ENCODE data around the gene TOGARAM1. TPM values are rescaled to one million over a fixed set of nuclear protein-coding genes. Genes with fewer than 3 reads are reported as not detected.

TOGARAM1 gene
- total and polyA plus RNA-seq, 2 experiments from 2014 or later = 10.5 to 12.2 TPM

DNA sequence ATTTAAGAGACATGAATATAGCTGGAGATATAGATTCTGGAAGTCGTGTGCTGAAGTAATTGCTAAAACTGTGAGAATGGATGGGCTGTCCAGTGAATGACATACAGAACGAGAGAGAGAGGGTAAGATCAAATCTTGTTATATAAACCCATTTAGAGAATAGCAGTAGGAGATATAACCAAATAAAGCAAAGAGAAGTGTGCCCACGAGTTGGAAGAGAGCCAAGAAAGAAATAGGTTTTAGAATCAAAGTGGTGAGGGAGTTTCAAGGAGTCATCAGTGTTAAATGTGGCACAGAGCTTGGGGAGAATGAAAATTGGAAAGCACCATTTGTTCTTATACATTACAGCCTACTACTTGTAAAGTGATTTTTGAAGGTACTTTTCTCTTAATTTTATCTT lies 19.2 kb downstream of the TOGARAM1 start:
- no peaks in the 10 kb centered on the region for H3K36me3 ChIP-seq (ENCODE audit: low read depth)
- no peaks in the 10 kb centered on the region for H3K4me1 ChIP-seq (ENCODE audit: insufficient read depth)
- DNase-seq = no peak
- H3K79me2 ChIP-seq (ENCODE audit: insufficient read depth) = peaks cover 98% of the 10 kb centered on the region
- no peaks in the 10 kb centered on the region for H3K27me3 ChIP-seq (replicated peaks; ENCODE audit: insufficient read depth)
- TF ChIP-seq EZH2phosphoT487 (IDR thresholded peaks at IDR 0.05; ENCODE audit: insufficient read depth, low read depth) = no peak
- no peak for TF ChIP-seq EZH2 (IDR thresholded peaks at IDR 0.05; ENCODE audit: insufficient read depth, poor library complexity, severe bottlenecking)
- no peaks in the 10 kb centered on the region for H4K20me1 ChIP-seq (ENCODE audit: insufficient read depth)
- no peak overlapping the region for H2AFZ ChIP-seq
- WGBS, 2 experiments (ENCODE audit: low coverage in 1 of 2, low lambda C conversion rate in 2 of 2, missing lambda C conversion rate in 2 of 2) = 63 to 65% methylated on average over 3 of the region's 3 CpGs
- no peak overlapping the region for H3K4me2 ChIP-seq (ENCODE audit: unreplicated experiment)
- no peak overlapping the region for H3K9ac ChIP-seq
- in situ Hi-C loops (cut with MboI) = no loop called here
- no peak overlapping the region for H3K4me3 ChIP-seq
- no peaks in the 10 kb centered on the region for H3K9me2 ChIP-seq (ENCODE audit: insufficient read depth)
- no peak overlapping the region for H3K27ac ChIP-seq
- H3K9me3 ChIP-seq (ENCODE audit: low read depth) = no peaks in the 10 kb centered on the region
- no peaks in the 10 kb centered on the region for H3F3A ChIP-seq (ENCODE audit: insufficient read depth)

GRCh38 chr14:44982594-44982993 lies 20.6 kb downstream of the TOGARAM1 start:
- Histone ChIP-seq H3K4me2 (ENCODE audit: unreplicated experiment) (no peak overlapping the region), H3F3A (ENCODE audit: insufficient read depth) (no peaks in the 10 kb centered on the region), H3K36me3 (ENCODE audit: low read depth) (no peaks in the 10 kb centered on the region), H2AFZ (no peak overlapping the region), H3K27ac (no peak overlapping the region), H3K79me2 (ENCODE audit: insufficient read depth) (peaks cover 94% of the 10 kb centered on the region), H3K27me3 (replicated peaks; ENCODE audit: insufficient read depth) (no peaks in the 10 kb centered on the region), H3K9me3 (ENCODE audit: low read depth) (no peaks in the 10 kb centered on the region), H4K20me1 (ENCODE audit: insufficient read depth) (no peaks in the 10 kb centered on the region), H3K4me1 (ENCODE audit: insufficient read depth) (no peaks in the 10 kb centered on the region), H3K4me3 (no peak overlapping the region), H3K9me2 (ENCODE audit: insufficient read depth) (no peaks in the 10 kb centered on the region), H3K9ac (no peak overlapping the region)
- DNase-seq = peak; percentile 28
- 84 to 92% methylated on average over 2 of the region's 2 CpGs for WGBS, 2 experiments (ENCODE audit: low coverage in 1 of 2, low lambda C conversion rate in 2 of 2, missing lambda C conversion rate in 2 of 2)
- TF ChIP-seq EZH2phosphoT487 (IDR thresholded peaks at IDR 0.05; ENCODE audit: insufficient read depth, low read depth) (no peak), EZH2 (IDR thresholded peaks at IDR 0.05; ENCODE audit: insufficient read depth, poor library complexity, severe bottlenecking) (no peak)
- in situ Hi-C loops (cut with MboI) = no loop called here

GRCh38 chr14:44988694-44989093 lies 26.7 kb downstream of the TOGARAM1 start:
- H3K9me2 ChIP-seq (ENCODE audit: insufficient read depth) = no peaks in the 10 kb centered on the region
- no peak for DNase-seq
- in situ Hi-C loops (cut with MboI) = no loop called here
- H3K27ac ChIP-seq = no peak overlapping the region
- no peaks in the 10 kb centered on the region for H3K4me1 ChIP-seq (ENCODE audit: insufficient read depth)
- H3K27me3 ChIP-seq (replicated peaks; ENCODE audit: insufficient read depth) = no peaks in the 10 kb centered on the region
- no peaks in the 10 kb centered on the region for H3F3A ChIP-seq (ENCODE audit: insufficient read depth)
- TF ChIP-seq EZH2 (IDR thresholded peaks at IDR 0.05; ENCODE audit: insufficient read depth, poor library complexity, severe bottlenecking) (no peak), EZH2phosphoT487 (IDR thresholded peaks at IDR 0.05; ENCODE audit: insufficient read depth, low read depth) (no peak)
- no peak overlapping the region for H3K4me3 ChIP-seq
- no peak overlapping the region for H3K9ac ChIP-seq
- no peaks in the 10 kb centered on the region for H4K20me1 ChIP-seq (ENCODE audit: insufficient read depth)
- H2AFZ ChIP-seq = no peak overlapping the region
- H3K4me2 ChIP-seq (ENCODE audit: unreplicated experiment) = no peak overlapping the region
- peaks cover 70% of the 10 kb centered on the region for H3K79me2 ChIP-seq (ENCODE audit: insufficient read depth)
- 46 to 50% methylated on average over 2 of the region's 2 CpGs for WGBS, 2 experiments (ENCODE audit: low coverage in 1 of 2, low lambda C conversion rate in 2 of 2, missing lambda C conversion rate in 2 of 2)
- no peaks in the 10 kb centered on the region for H3K36me3 ChIP-seq (ENCODE audit: low read depth)
- H3K9me3 ChIP-seq (ENCODE audit: low read depth) = no peaks in the 10 kb centered on the region

- WGBS, 2 experiments (ENCODE audit: low coverage in 1 of 2, low lambda C conversion rate in 2 of 2, missing lambda C conversion rate in 2 of 2) = 85 to 87% methylated on average over 3 of the region's 3 CpGs
- H2AFZ ChIP-seq = no peak overlapping the region
Measured at GRCh38 chr14:44989497-44990440, 27.8 kb downstream of the TOGARAM1 start.

More at GRCh38 chr14:44989497-44990440, 27.8 kb downstream of the TOGARAM1 start:
- Histone ChIP-seq H3K79me2 (ENCODE audit: insufficient read depth) (peaks cover 71% of the 10 kb centered on the region), H3K4me2 (ENCODE audit: unreplicated experiment) (no peak overlapping the region), H3K4me1 (ENCODE audit: insufficient read depth) (no peaks in the 10 kb centered on the region), H3K27me3 (replicated peaks; ENCODE audit: insufficient read depth) (no peaks in the 10 kb centered on the region), H4K20me1 (ENCODE audit: insufficient read depth) (no peaks in the 10 kb centered on the region), H3K9ac (no peak overlapping the region), H3K9me2 (ENCODE audit: insufficient read depth) (no peaks in the 10 kb centered on the region), H3F3A (ENCODE audit: insufficient read depth) (no peaks in the 10 kb centered on the region), H3K36me3 (ENCODE audit: low read depth) (no peaks in the 10 kb centered on the region), H3K27ac (no peak overlapping the region), H3K9me3 (ENCODE audit: low read depth) (no peaks in the 10 kb centered on the region), H3K4me3 (no peak overlapping the region)
- in situ Hi-C loops (cut with MboI) = no loop called here
- DNase-seq = no peak
- TF ChIP-seq EZH2phosphoT487 (IDR thresholded peaks at IDR 0.05; ENCODE audit: insufficient read depth, low read depth) = no peak
- no peak for TF ChIP-seq EZH2 (IDR thresholded peaks at IDR 0.05; ENCODE audit: insufficient read depth, poor library complexity, severe bottlenecking)

All from GM23248 (cell line).